ENCODE data around the gene LPAR3. TPM values are rescaled to one million over a fixed set of nuclear protein-coding genes. Genes with fewer than 3 reads are reported as not detected.

Gene LPAR3
- total RNA-seq, 1 donor from 2014 or later = 2.4 TPM

GRCh38 chr1:84857906-84858305 is 35.1 kb downstream of the LPAR3 start:
- H3K27me3 Mint-ChIP-seq (ENCODE audit: insufficient read depth, low read depth) = peaks cover 3% of the 10 kb centered on the region
- no peak overlapping the region for H3K27ac Mint-ChIP-seq
- Histone ChIP-seq H4K20me1 (ENCODE audit: low read depth) (no peaks in the 10 kb centered on the region), H3K9ac (no peak overlapping the region), H3K4me2 (no peak overlapping the region), H3K27me3 (no peaks in the 10 kb centered on the region), H2AFZ (replicated peaks) (no peak overlapping the region), H3K36me3 (no peaks in the 10 kb centered on the region), H3K9me3 (ENCODE audit: low read depth) (no peaks in the 10 kb centered on the region), H3K27ac (no peak overlapping the region), H3F3A (ENCODE audit: low read depth) (no peaks in the 10 kb centered on the region), H3K79me2 (ENCODE audit: low read depth) (no peaks in the 10 kb centered on the region), H3K4me1 (no peaks in the 10 kb centered on the region), H3K4me3 (no peak overlapping the region)
- no peaks in the 10 kb centered on the region for H3K36me3 Mint-ChIP-seq
- no peak for TF ChIP-seq EZH2phosphoT487 (IDR thresholded peaks at IDR 0.05)
- TF ChIP-seq EZH2 (IDR thresholded peaks at IDR 0.05) = no peak
- TF ChIP-seq CTCF (IDR thresholded peaks at IDR 0.05) = no peak
- no peak overlapping the region for H3K4me3 Mint-ChIP-seq
- no peaks in the 10 kb centered on the region for H3K9me3 Mint-ChIP-seq
- H3K4me1 Mint-ChIP-seq = no peaks in the 10 kb centered on the region
- no peak for DNase-seq (ENCODE audit: low spot score)

GRCh38 chr1:84856726-84857270 is 36.2 kb downstream of the LPAR3 start:
- Mint-ChIP-seq H3K27ac (no peak overlapping the region), H3K36me3 (no peaks in the 10 kb centered on the region), H3K27me3 (ENCODE audit: insufficient read depth, low read depth) (peaks cover 3% of the 10 kb centered on the region), H3K9me3 (no peaks in the 10 kb centered on the region), H3K4me1 (no peaks in the 10 kb centered on the region), H3K4me3 (no peak overlapping the region)
- DNase-seq (ENCODE audit: low spot score) = no peak
- no peak overlapping the region for H3K9ac ChIP-seq
- no peaks in the 10 kb centered on the region for H3K4me1 ChIP-seq
- TF ChIP-seq EZH2 (IDR thresholded peaks at IDR 0.05) (no peak), CTCF (IDR thresholded peaks at IDR 0.05) (no peak), EZH2phosphoT487 (IDR thresholded peaks at IDR 0.05) (no peak)
- no peaks in the 10 kb centered on the region for H3K36me3 ChIP-seq
- H3K27me3 ChIP-seq = no peaks in the 10 kb centered on the region
- H3K27ac ChIP-seq = no peak overlapping the region
- no peaks in the 10 kb centered on the region for H3F3A ChIP-seq (ENCODE audit: low read depth)
- no peak overlapping the region for H3K4me2 ChIP-seq
- no peak overlapping the region for H3K4me3 ChIP-seq
- no peak overlapping the region for H2AFZ ChIP-seq (replicated peaks)
- no peaks in the 10 kb centered on the region for H3K9me3 ChIP-seq (ENCODE audit: low read depth)
- no peaks in the 10 kb centered on the region for H4K20me1 ChIP-seq (ENCODE audit: low read depth)
- H3K79me2 ChIP-seq (ENCODE audit: low read depth) = no peaks in the 10 kb centered on the region

GRCh38 chr1:84855691-84856630 is 37.0 kb downstream of the LPAR3 start:
- Mint-ChIP-seq H3K4me3 (no peak overlapping the region), H3K27ac (no peak overlapping the region), H3K36me3 (no peaks in the 10 kb centered on the region), H3K9me3 (no peaks in the 10 kb centered on the region), H3K27me3 (ENCODE audit: insufficient read depth, low read depth) (peaks cover 3% of the 10 kb centered on the region), H3K4me1 (peaks cover 2% of the 10 kb centered on the region)
- H3K4me2 ChIP-seq = no peak overlapping the region
- H3K79me2 ChIP-seq (ENCODE audit: low read depth) = no peaks in the 10 kb centered on the region
- no peaks in the 10 kb centered on the region for H3K27me3 ChIP-seq
- H3K4me1 ChIP-seq = no peaks in the 10 kb centered on the region
- no peak overlapping the region for H3K27ac ChIP-seq
- H3K9me3 ChIP-seq (ENCODE audit: low read depth) = no peaks in the 10 kb centered on the region
- no peak overlapping the region for H3K9ac ChIP-seq
- no peak overlapping the region for H2AFZ ChIP-seq (replicated peaks)
- no peak for DNase-seq (ENCODE audit: low spot score)
- H3K4me3 ChIP-seq = no peak overlapping the region
- TF ChIP-seq EZH2phosphoT487 (IDR thresholded peaks at IDR 0.05) = no peak
- TF ChIP-seq CTCF (IDR thresholded peaks at IDR 0.05) = no peak
- TF ChIP-seq EZH2 (IDR thresholded peaks at IDR 0.05) = no peak
- no peaks in the 10 kb centered on the region for H4K20me1 ChIP-seq (ENCODE audit: low read depth)
- no peaks in the 10 kb centered on the region for H3F3A ChIP-seq (ENCODE audit: low read depth)
- no peaks in the 10 kb centered on the region for H3K36me3 ChIP-seq
